Keratinocyte (primary cell): ENCODE data around the gene ZNF488. TPM values are rescaled to one million over a fixed set of nuclear protein-coding genes. Genes with fewer than 3 reads are reported as not detected.
"Not testable (repeated sequence)": the region's sequence is repeated elsewhere in the genome, so short reads cannot be mapped to it uniquely, and the experiment has no call there.

ENCODE experiments used
- DNase-seq: peaks from one replicate; pipeline ENCODE4 v3.0.0-alpha.2; 2011; ENCODE audit warnings: low read depth, missing footprints, low spot score
- FAIRE-seq: peaks from 2 replicates; lab custom pipeline; 2011; peaks lifted over from hg19 to GRCh38; lab: Jason Lieb, UNC
- H2AFZ ChIP-seq: 2 replicates; pipeline ENCODE4 v1.6.0; 2012; ENCODE audit warnings: low read length, control low read depth, inconsistent platforms; ENCODE audit not compliant: control insufficient read depth
- H3K27ac ChIP-seq: 2 replicates; pipeline ENCODE4 v1.5.1; 2011; ENCODE audit warnings: low read length; ENCODE audit not compliant: control insufficient read depth, insufficient read depth
- H3K27me3 ChIP-seq: 3 replicates; pipeline ENCODE4 v1.6.0; 2011; ENCODE audit warnings: low read length; ENCODE audit not compliant: control insufficient read depth, insufficient read depth; ENCODE audit errors: extremely low read depth
- H3K36me3 ChIP-seq, 2 experiments: 2 replicates in 1 of 2; 3 replicates in 1 of 2; pipeline ENCODE4 v1.5.1; 2011; ENCODE audit warnings: low read length in 2 of 2, mild to moderate bottlenecking in 1 of 2; ENCODE audit not compliant: control insufficient read depth in 2 of 2, insufficient read depth in 2 of 2; ENCODE audit errors: extremely low read depth in 1 of 2
- H3K4me1 ChIP-seq: 3 replicates; pipeline ENCODE4 v1.5.1; 2011; ENCODE audit warnings: low read length; ENCODE audit not compliant: control insufficient read depth, insufficient read depth; ENCODE audit errors: extremely low read depth
- H3K4me2 ChIP-seq: 3 replicates; pipeline ENCODE4 v1.6.0; 2011; ENCODE audit warnings: low read depth, low read length; ENCODE audit not compliant: control insufficient read depth, insufficient read depth; ENCODE audit errors: extremely low read depth
- H3K4me3 ChIP-seq, 3 experiments: fragments of 200-600 bp in 1 of 3; sonication (generic) in 1 of 3; 2 replicates in 2 of 3; 3 replicates in 1 of 3; pipeline ENCODE4 v1.5.1; 2011 to 2016; ENCODE audit warnings: low read length in 3 of 3, mild to moderate bottlenecking in 3 of 3, control low read depth in 2 of 3, inconsistent platforms in 1 of 3, low read depth in 1 of 3, mixed read lengths in 1 of 3, mixed run types in 1 of 3, moderate library complexity in 1 of 3; ENCODE audit not compliant: control insufficient read depth in 2 of 3, insufficient read depth in 2 of 3; ENCODE audit errors: extremely low read depth in 1 of 3
- H3K79me2 ChIP-seq: 2 replicates; pipeline ENCODE4 v1.6.0; 2012; ENCODE audit warnings: low read length; ENCODE audit not compliant: control insufficient read depth, insufficient read depth
- H3K9ac ChIP-seq: 3 replicates; pipeline ENCODE4 v1.6.0; 2011; ENCODE audit warnings: low read length; ENCODE audit not compliant: control insufficient read depth, insufficient read depth; ENCODE audit errors: extremely low read depth
- H3K9me1 ChIP-seq: 3 replicates; pipeline ENCODE4 v1.6.0; 2011; ENCODE audit warnings: low read length; ENCODE audit not compliant: control insufficient read depth, insufficient read depth; ENCODE audit errors: extremely low read depth
- H3K9me3 ChIP-seq: 2 replicates; pipeline ENCODE4 v1.5.1; 2012; ENCODE audit warnings: low read depth, low read length; ENCODE audit not compliant: control insufficient read depth
- H4K20me1 ChIP-seq: 3 replicates; pipeline ENCODE4 v1.6.0; 2011; ENCODE audit warnings: low read length; ENCODE audit not compliant: control insufficient read depth, insufficient read depth; ENCODE audit errors: extremely low read depth
- EZH2 ChIP-seq: IDR thresholded peaks from one replicate; pipeline ENCODE4 v1.6.1; 2012; ENCODE audit warnings: inconsistent platforms, mild to moderate bottlenecking, low read length, moderate library complexity
- dilution Hi-C: fragments of 300-500 bp; cut with MboI; formaldehyde crosslinking; loops from one replicate; pipeline ENCODE4 v1.7.0; 2020; ENCODE audit warnings: low sequenced_read_pairs; ENCODE audit not compliant: extremely low pct_ligation_motif_present
- polyA plus RNA-seq, 5 experiments: library from polyadenylated mRNA; depleted of rRNA in 3 of 5; stranded (reverse) in 3 of 5; stranded (forward) in 1 of 5; unstranded in 1 of 5; fragments of >200 nt; gene quantifications; 1 replicate in 1 of 5; 2 replicates in 3 of 5; 3 replicates in 1 of 5; pipeline versions ENCODE4 v1.2.1 to v1.2.3, GENCODE V29; 2011 to 2012; ENCODE audit warnings: missing spikeins in 2 of 5, low read depth in 1 of 5, low replicate concordance in 1 of 5
- TF ChIP-seq, protein P1 (sequence below), 3 experiments: IDR thresholded peaks in 1 of 3; conservative IDR thresholded peaks in 1 of 3; optimal IDR thresholded peaks in 1 of 3; 2 replicates in 2 of 3; 3 replicates in 1 of 3; pipeline versions ENCODE3 to v1.5.1; 2011; ENCODE audit warnings: low read length in 3 of 3, mild to moderate bottlenecking in 3 of 3, moderate library complexity in 2 of 3, control low read depth in 1 of 3, inconsistent platforms in 1 of 3; ENCODE audit not compliant: insufficient read depth in 2 of 3; ENCODE audit errors: extremely low read depth in 1 of 3

The ZNF488 gene
- polyA plus RNA-seq, 1 donor (not counting 4 experiments of a cell fraction or from before 2014, with no cell fraction given) = 1.2 TPM

- H3K27ac ChIP-seq = no peak overlapping the region
- dilution Hi-C loops = no loop called here
- no peaks in the 10 kb centered on the region for H3K36me3 ChIP-seq
- H3K79me2 ChIP-seq = no peaks in the 10 kb centered on the region
- H3K9me3 ChIP-seq = no peaks in the 10 kb centered on the region
- H3K9me1 ChIP-seq = no peaks in the 10 kb centered on the region
- no peak overlapping the region for H2AFZ ChIP-seq
- DNase-seq (no peak), FAIRE-seq (no peak)
- no peak overlapping the region for H3K4me3 ChIP-seq
- H4K20me1 ChIP-seq = no peaks in the 10 kb centered on the region
- no peaks in the 10 kb centered on the region for H3K27me3 ChIP-seq
- no peaks in the 10 kb centered on the region for H3K4me1 ChIP-seq
- TF ChIP-seq EZH2 = no peak
- TF ChIP-seq, protein P1, sequence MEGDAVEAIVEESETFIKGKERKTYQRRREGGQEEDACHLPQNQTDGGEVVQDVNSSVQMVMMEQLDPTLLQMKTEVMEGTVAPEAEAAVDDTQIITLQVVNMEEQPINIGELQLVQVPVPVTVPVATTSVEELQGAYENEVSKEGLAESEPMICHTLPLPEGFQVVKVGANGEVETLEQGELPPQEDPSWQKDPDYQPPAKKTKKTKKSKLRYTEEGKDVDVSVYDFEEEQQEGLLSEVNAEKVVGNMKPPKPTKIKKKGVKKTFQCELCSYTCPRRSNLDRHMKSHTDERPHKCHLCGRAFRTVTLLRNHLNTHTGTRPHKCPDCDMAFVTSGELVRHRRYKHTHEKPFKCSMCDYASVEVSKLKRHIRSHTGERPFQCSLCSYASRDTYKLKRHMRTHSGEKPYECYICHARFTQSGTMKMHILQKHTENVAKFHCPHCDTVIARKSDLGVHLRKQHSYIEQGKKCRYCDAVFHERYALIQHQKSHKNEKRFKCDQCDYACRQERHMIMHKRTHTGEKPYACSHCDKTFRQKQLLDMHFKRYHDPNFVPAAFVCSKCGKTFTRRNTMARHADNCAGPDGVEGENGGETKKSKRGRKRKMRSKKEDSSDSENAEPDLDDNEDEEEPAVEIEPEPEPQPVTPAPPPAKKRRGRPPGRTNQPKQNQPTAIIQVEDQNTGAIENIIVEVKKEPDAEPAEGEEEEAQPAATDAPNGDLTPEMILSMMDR (optimal IDR thresholded peaks at IDR 0.05 in 1 of 3, IDR thresholded peaks at IDR 0.05 in 1 of 3, conservative IDR thresholded peaks at IDR 0.05 in 1 of 3; ENCODE audit: extremely low read depth in 1 of 3, insufficient read depth in 2 of 3, low read length in 3 of 3) = no peak
- no peak overlapping the region for H3K4me2 ChIP-seq
- no peak overlapping the region for H3K9ac ChIP-seq
Observed at GRCh38 chr10:47389619-47390018, 5.5 kb upstream of the ZNF488 start.

DNA sequence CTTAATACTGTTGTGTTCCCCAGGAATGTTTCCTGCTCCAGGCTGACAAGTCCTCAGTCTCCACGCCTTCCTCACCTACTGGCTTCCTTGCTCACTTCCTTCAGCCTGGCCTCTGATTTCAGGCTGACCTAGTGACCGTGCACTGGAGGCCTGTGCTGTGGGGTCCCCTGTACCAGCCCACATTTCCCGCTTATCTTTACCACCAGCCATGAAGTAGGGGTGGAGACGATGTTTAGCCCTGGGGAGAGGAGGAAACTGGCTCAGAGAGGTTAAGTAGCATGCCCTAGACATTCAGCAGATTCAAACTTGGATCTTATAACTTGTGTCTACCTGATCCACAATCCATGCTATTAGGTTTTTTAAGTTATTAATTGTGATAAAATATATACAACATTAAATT is 4.8 kb upstream of the ZNF488 start:
- H3K4me3 ChIP-seq = no peak overlapping the region
- no peaks in the 10 kb centered on the region for H4K20me1 ChIP-seq
- H2AFZ ChIP-seq = no peak overlapping the region
- no peak overlapping the region for H3K4me2 ChIP-seq
- no peak overlapping the region for H3K27ac ChIP-seq
- H3K9ac ChIP-seq = no peak overlapping the region
- H3K9me1 ChIP-seq = no peaks in the 10 kb centered on the region
- FAIRE-seq = no peak
- H3K79me2 ChIP-seq = no peaks in the 10 kb centered on the region
- H3K9me3 ChIP-seq = no peaks in the 10 kb centered on the region
- no peak for DNase-seq
- peaks cover under 1% of the 10 kb centered on the region for H3K4me1 ChIP-seq
- H3K36me3 ChIP-seq = no peaks in the 10 kb centered on the region
- H3K27me3 ChIP-seq = no peaks in the 10 kb centered on the region
- TF ChIP-seq, protein P1 (optimal IDR thresholded peaks at IDR 0.05 in 1 of 3, IDR thresholded peaks at IDR 0.05 in 1 of 3, conservative IDR thresholded peaks at IDR 0.05 in 1 of 3; ENCODE audit: extremely low read depth in 1 of 3, insufficient read depth in 2 of 3, low read length in 3 of 3) = no peak
- TF ChIP-seq EZH2 = no peak
- dilution Hi-C loops = no loop called here

GRCh38 chr10:47386104-47386503 is 2.0 kb upstream of the ZNF488 start:
- H3K4me1 ChIP-seq, DNase-seq, H3K36me3 ChIP-seq, H3K4me2 ChIP-seq, FAIRE-seq, H3K79me2 ChIP-seq, H3K9me3 ChIP-seq, H3K4me3 ChIP-seq, H3K9ac ChIP-seq, H3K9me1 ChIP-seq, H3K27me3 ChIP-seq, H2AFZ ChIP-seq, dilution Hi-C loops, H4K20me1 ChIP-seq, H3K27ac ChIP-seq: not testable (repeated sequence)
